ENCODE data around the gene SPAG9. TPM values are rescaled to one million over a fixed set of nuclear protein-coding genes. Genes with fewer than 3 reads are reported as not detected.

Gene SPAG9
- total and polyA plus RNA-seq, 7 donors, result 21.6 to 79.9 (median 74.3) TPM

DNA sequence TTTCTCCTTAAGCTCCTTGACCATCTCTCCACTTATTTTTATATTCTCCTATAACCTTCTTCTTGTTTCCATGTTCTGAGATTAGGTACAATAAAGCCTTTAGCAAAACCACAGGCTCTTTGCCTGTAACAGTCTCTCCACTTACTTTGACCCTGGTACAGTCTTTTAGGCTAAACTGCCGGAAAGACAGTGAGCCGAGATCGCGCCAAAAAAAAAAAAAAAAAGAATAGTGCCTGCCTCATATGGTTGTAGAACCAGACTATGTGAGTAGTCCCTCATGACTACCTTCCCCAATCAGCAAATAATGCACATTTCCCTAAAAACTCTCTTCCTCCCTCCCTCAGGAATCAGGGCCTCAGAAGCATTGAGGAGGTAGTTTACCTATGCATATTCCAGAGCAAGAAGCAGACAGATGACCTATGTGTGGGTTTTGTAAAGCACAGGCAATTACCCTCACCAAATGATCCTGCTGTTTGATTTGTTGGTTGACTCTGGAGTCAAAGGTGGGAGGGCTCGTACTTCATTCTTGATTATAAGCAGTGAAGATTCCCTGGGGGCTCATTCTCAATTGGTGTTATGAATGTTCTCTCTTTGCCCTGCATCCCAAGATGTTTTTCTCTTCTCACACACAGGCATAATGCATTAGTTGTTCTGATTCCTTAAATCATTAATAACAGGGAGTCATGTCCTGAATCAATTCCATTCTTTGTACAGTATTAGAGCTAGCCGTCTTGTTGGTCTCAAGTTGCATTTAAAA lies 23.8 kb upstream of the SPAG9 start:
- Histone ChIP-seq H3K9me3 (no peaks in the 10 kb centered on the region), H3K36me3 (no peaks in the 10 kb centered on the region), H3K27me3 (no peaks in the 10 kb centered on the region), H3K4me1 (no peaks in the 10 kb centered on the region), H3K27ac (no peak overlapping the region), H3K4me3 (no peak overlapping the region)
- TF ChIP-seq POLR2A (IDR thresholded peaks at IDR 0.05), result no peak
- no peak for TF ChIP-seq EP300 (IDR thresholded peaks at IDR 0.05)
- no peak for TF ChIP-seq CTCF (IDR thresholded peaks at IDR 0.05)
- no peak for TF ChIP-seq POLR2AphosphoS5 (IDR thresholded peaks at IDR 0.05)
- intact Hi-C loops (cut with DNase I), result no loop called here
- WGBS, 2 donors, result 67 to 82% methylated on average over 6 of the region's 6 CpGs
- no peak for DNase-seq

GRCh38 chr17:51142597-51142996 lies 21.9 kb upstream of the SPAG9 start:
- no peaks in the 10 kb centered on the region for H3K9me3 ChIP-seq
- H3K4me3 ChIP-seq, result no peak overlapping the region
- WGBS, 2 donors, result 91 to 95% methylated on average over 2 of the region's 2 CpGs
- TF ChIP-seq POLR2AphosphoS5 (IDR thresholded peaks at IDR 0.05) (no peak), EP300 (IDR thresholded peaks at IDR 0.05) (no peak), POLR2A (IDR thresholded peaks at IDR 0.05) (no peak), CTCF (IDR thresholded peaks at IDR 0.05) (no peak)
- no peak for DNase-seq
- H3K4me1 ChIP-seq, result no peaks in the 10 kb centered on the region
- intact Hi-C loops (cut with DNase I), result no loop called here
- no peak overlapping the region for H3K27ac ChIP-seq
- no peaks in the 10 kb centered on the region for H3K36me3 ChIP-seq
- no peaks in the 10 kb centered on the region for H3K27me3 ChIP-seq

GRCh38 chr17:51135956-51136355 lies 15.3 kb upstream of the SPAG9 start:
- WGBS, 2 donors, result 94 to 95% methylated on average over 3 of the region's 3 CpGs
- no peaks in the 10 kb centered on the region for H3K27me3 ChIP-seq

GRCh38 chr17:51133365-51133764 lies 12.7 kb upstream of the SPAG9 start:
- no peak for TF ChIP-seq EP300 (IDR thresholded peaks at IDR 0.05)
- TF ChIP-seq CTCF (IDR thresholded peaks at IDR 0.05), result no peak
- no peak for TF ChIP-seq POLR2A (IDR thresholded peaks at IDR 0.05)
- Histone ChIP-seq H3K4me1 (no peaks in the 10 kb centered on the region), H3K9me3 (no peaks in the 10 kb centered on the region), H3K27ac (peak overlapping the region in 2 of 4 donors; percentile 9 to 25), H3K27me3 (no peaks in the 10 kb centered on the region), H3K4me3 (no peak overlapping the region), H3K36me3 (no peaks in the 10 kb centered on the region)
- 86 to 92% methylated on average over 2 of the region's 2 CpGs for WGBS, 2 donors
- no peak for DNase-seq
- intact Hi-C loops (cut with DNase I), result no loop called here

More at GRCh38 chr17:51135956-51136355, 15.3 kb upstream of the SPAG9 start:
- Histone ChIP-seq H3K9me3 (no peaks in the 10 kb centered on the region), H3K27ac (no peak overlapping the region), H3K4me1 (no peaks in the 10 kb centered on the region), H3K36me3 (no peaks in the 10 kb centered on the region), H3K4me3 (no peak overlapping the region)
- no peak for DNase-seq
- intact Hi-C loops (cut with DNase I), result no loop called here
- TF ChIP-seq POLR2A (IDR thresholded peaks at IDR 0.05), result no peak
- no peak for TF ChIP-seq POLR2AphosphoS5 (IDR thresholded peaks at IDR 0.05)
- no peak for TF ChIP-seq CTCF (IDR thresholded peaks at IDR 0.05)
- no peak for TF ChIP-seq EP300 (IDR thresholded peaks at IDR 0.05)

DNA sequence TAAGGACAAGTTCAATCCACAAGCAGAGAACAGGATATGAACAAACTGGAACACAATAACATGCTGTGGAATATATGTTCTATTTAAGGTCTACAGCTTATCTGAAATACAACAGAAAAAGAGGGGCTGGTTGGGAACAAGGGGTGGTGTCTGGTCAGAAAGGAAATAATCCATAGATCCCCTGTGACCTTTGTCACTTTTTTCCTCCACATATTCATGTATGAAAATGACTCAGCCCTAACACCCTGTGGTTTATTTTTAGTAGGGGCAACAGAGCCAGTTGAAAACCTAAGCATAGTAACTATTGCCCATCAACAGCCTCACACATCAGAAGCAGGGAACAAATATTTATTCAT lies 12.3 kb upstream of the SPAG9 start:
- TF ChIP-seq CTCF (IDR thresholded peaks at IDR 0.05) (no peak), EP300 (IDR thresholded peaks at IDR 0.05) (no peak), POLR2A (IDR thresholded peaks at IDR 0.05) (no peak)
- H3K4me1 ChIP-seq, result peaks cover 0 to 1% (median 0%) of the 10 kb centered on the region in 4 donors
- peak overlapping the region in 2 of 4 donors; percentile 9 to 25 for H3K27ac ChIP-seq
- H3K36me3 ChIP-seq, result no peaks in the 10 kb centered on the region
- H3K4me3 ChIP-seq, result no peak overlapping the region
- no peaks in the 10 kb centered on the region for H3K9me3 ChIP-seq
- DNase-seq, result no peak
- intact Hi-C loops (cut with DNase I), result no loop called here
- no peaks in the 10 kb centered on the region for H3K27me3 ChIP-seq

Data from sigmoid colon (tissue), 7 donors.